Epithelial cell of esophagus (primary cell): ENCODE measurements around the gene NSUN3.

Experiments
- DNase-seq: peaks from one replicate; pipeline ENCODE4 v3.0.0; 2010; ENCODE audit warnings: low read depth
- H3K4me3 ChIP-seq: 2 replicates; pipeline ENCODE4 v1.5.1; 2011; ENCODE audit warnings: mild to moderate bottlenecking, low read length, control low read depth
- TF ChIP-seq, protein P1 (sequence below): IDR thresholded peaks from 2 replicates; pipeline ENCODE4 v1.5.1; 2011; ENCODE audit warnings: low read depth, mild to moderate bottlenecking, low read length, control low read depth, inconsistent platforms; ENCODE audit not compliant: insufficient read depth; ENCODE audit errors: missing control alignments

NSUN3 gene

DNA sequence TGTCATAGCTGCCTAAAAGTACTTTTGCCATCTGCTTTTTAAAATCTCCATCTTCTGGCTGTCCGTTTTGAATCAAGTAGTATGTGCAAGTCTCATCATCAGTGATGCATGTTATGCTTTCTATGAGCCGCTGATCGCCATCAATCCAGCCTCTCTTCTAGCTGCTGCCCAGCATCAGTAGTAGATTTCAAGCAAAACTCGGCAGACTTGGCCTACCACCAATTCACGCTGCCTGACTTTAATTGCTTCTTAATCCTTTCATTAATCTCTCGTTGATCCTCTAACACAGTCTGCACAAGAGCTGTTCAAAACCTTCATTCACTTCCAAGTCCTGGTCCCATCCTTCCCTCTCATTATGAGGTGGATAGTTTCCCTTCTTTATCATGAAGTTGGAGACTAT lies 104.9 kb downstream of the NSUN3 start:
- TF ChIP-seq, protein P1, sequence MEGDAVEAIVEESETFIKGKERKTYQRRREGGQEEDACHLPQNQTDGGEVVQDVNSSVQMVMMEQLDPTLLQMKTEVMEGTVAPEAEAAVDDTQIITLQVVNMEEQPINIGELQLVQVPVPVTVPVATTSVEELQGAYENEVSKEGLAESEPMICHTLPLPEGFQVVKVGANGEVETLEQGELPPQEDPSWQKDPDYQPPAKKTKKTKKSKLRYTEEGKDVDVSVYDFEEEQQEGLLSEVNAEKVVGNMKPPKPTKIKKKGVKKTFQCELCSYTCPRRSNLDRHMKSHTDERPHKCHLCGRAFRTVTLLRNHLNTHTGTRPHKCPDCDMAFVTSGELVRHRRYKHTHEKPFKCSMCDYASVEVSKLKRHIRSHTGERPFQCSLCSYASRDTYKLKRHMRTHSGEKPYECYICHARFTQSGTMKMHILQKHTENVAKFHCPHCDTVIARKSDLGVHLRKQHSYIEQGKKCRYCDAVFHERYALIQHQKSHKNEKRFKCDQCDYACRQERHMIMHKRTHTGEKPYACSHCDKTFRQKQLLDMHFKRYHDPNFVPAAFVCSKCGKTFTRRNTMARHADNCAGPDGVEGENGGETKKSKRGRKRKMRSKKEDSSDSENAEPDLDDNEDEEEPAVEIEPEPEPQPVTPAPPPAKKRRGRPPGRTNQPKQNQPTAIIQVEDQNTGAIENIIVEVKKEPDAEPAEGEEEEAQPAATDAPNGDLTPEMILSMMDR, result no peak
- DNase-seq, result no peak
- no peak overlapping the region for H3K4me3 ChIP-seq

DNA sequence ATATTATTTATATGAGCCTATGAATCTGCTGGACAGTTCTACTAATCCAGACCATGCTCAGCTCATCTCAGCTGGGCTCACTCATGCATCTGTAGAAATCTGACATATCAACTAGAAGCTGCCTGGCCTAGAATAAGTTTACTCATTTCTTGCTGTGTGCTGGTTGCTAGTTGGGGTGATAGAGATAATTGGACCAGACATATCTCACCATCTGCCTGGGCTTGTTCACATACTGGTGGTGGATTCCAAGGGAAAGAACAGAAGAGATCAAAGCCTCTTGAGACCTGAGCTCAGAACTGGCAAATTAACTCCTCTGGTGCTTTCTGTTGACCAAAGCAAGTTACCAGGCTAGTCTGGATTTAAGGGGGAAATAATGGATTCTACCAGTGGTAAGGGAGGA lies 109.1 kb downstream of the NSUN3 start:
- no peak overlapping the region for H3K4me3 ChIP-seq
- TF ChIP-seq, protein P1, result no peak
- peak; percentile 20 for DNase-seq

DNA sequence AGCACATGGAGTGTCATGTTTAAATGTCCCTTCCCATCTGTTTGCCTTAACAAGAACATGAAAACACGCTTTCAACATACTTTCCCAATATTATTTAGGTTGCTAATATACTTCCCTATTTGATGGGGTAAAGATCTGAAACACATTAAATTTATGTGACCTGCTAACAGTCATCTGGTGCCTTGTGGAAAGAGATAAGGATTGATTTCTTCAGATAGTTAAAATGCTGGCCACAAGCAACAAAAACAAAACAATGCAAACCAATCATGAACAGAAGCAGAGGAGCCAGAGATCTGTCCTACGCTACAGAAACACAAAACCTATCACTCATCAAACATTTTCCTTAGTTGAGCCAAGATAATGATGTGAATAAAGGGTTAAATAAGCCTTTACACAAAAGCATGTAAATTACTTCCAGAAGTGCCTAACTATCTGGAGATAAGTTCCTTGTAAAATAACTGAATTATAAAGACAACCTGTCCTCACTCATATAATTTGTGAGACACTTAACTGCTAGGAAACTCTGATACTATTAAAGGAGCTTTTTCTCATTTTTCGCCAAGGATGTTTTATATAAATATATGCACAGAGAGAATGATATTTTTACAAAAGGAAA lies 109.9 kb downstream of the NSUN3 start:
- TF ChIP-seq, protein P1, result no peak
- no peak overlapping the region for H3K4me3 ChIP-seq
- DNase-seq, result no peak

DNA sequence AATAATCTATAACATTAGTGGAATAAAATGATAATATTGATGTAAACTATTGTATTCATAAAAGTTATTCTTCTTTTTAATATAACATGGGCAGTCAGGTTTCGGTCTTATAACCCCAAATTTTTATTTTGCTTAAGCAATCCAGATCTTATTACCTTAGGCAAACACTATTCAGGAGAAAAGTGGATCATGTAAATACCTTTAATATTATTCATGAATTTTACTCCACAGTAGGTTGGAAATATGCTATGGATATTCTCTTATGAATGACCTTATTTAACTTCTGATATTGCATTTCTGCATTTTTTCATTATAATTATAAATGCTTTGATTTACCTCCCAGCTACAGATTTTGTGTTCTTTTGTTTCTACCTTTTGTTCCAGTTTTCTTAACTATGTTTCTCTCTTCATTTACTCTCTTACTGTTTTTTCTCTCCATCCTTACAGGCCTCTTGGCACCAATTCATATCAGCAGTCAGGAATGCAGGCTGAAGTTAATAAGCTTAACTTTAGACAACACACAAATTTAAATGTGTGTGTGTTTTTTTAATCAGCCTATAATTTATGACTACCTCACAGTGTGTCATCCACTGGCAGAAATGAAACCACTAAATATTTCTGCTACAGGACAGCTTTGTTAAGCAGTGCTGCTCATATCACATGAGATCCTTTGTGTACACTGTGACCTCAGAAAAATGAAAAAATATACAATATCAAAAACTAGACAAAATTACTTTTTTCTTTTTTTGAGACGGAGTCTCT lies 111.0 kb downstream of the NSUN3 start:
- DNase-seq, result peak; percentile 39
- TF ChIP-seq, protein P1, result no peak
- H3K4me3 ChIP-seq, result no peak overlapping the region

DNA sequence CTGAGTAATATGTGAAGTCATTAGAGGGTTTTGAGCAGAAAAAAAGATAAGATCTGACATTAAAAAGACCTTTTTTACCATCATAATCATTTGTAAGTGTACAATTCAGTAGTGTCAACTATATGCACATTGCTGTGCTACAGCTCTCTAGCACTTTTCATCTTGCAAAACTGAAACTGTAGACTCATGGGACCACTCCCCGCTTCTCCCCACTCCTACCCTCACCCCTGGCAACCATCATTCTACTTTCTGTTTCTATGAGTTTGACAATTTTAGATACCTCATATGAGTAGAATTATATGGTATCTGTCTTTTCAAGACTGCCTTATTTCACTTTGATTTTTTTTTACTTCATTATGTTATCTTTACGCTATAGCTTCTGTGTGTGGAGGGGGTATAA lies 112.8 kb downstream of the NSUN3 start:
- TF ChIP-seq, protein P1, result no peak
- no peak overlapping the region for H3K4me3 ChIP-seq
- no peak for DNase-seq

DNA sequence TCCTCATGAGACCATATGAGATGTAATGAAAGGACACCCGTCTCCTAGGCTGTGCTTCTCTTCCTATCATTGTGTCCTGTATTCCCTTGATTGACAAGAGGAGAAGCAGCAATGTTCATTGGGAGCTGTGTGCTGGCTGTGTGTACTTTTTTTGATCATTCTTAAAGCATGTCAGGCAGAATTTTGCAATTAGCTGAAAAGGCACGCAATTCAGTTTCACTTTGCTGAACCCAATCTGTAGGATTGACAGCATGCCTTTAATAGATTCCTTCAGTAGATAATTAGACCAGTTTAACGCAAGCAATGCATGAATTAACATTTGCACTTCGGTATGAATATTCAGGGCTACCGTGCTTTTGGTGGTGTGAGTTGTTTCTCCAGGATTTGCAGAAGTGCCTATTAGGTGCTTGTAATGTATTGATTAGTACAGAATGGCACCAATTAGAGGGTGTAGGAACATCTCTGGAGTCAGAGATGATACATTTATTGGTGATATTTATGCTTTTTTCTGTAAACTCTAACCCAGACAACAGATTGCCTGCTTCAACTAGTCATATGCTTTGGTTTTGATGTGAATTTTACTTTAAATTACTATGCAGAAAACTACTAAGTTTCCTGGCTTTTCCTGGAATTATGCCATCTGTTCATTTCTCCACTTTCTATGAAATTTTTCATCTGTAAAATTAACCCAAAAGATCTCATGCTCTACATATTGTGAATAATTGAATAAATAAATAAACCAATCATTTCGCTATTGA lies 114.3 kb downstream of the NSUN3 start:
- H3K4me3 ChIP-seq, result no peak overlapping the region
- no peak for DNase-seq
- TF ChIP-seq, protein P1, result no peak
